HG02970 (cell line): Measurements from ENCODE around the gene SDCCAG8.

Experiments
- ATAC-seq: cut with Tn5 transposase; IDR thresholded peaks from one replicate; pipeline ENCODE4 v1.9.1; 2021; ENCODE audit warnings: mild to moderate bottlenecking, moderate library complexity, moderate number of reproducible peaks; ENCODE audit not compliant: unreplicated experiment, low FRiP score

SDCCAG8 gene

DNA sequence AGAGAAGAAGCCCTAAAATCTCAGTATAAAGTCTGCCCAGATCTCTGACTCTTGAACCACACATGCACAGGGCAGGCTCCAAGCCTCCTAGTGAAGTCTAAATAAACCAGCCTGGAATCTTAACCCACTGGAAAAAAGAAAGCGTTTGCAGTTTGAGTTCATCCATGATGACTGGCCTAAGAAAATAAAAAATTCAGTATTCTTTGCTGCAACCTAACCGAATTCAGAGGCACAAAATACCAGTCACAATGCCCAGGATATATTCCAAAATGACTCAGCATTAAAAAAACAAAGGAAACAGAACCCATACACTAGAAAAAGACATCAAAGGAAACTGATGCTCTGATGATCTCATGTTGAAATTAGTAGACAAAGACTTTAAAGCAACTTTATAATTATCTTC, 269.2 kb downstream of the SDCCAG8 start:
- ATAC-seq: no peak

DNA sequence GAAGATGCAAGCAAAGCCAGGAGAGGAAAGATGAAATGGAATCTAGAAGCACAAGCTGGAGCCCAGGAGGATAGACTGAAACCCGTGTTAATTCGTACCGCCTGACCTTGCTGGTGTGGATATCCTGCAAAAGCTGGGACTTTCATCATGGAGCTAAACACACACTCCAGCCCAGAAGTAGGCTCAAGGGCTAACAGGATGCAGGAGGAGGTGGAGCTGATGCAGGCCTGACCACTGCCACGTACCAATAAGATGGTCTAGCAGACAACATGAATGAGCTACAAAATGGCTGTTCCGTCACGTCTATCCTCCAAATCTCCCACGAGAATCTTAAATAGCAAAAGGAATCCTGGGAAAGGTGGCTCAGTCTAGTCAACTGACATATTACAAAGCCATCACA, 270.3 kb downstream of the SDCCAG8 start:
- no peak for ATAC-seq

DNA sequence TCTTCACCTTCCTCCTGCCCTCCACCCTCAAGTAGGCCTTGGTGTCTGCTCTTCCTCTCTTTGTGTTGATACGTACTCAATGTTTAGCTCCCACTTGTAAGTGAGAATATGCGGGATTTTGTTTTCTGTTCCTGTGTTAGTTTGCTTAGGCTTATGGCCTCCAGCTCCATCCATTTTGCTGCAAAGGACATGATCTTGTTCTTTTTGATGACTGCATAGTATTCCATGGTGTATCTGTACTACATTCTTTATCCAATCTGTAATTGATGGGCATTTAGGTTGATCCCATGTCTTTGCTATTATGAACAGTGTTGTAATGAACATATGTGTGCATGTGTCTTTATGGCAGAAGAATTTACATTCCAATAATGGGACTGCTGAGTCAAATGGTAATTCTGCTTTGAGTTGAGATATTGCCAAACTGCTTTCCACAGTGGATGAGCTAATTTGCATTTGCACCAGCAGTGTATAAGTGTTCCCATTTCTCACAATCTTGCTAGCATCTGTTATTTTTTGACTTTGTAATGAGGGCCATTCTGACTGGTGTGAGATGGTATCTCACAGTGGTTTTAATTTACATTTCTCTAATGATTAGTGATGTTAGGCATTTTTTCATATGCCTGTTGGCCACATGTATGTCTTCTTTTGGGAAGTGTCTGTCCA, 272.7 kb downstream of the SDCCAG8 start:
- ATAC-seq: no peak

DNA sequence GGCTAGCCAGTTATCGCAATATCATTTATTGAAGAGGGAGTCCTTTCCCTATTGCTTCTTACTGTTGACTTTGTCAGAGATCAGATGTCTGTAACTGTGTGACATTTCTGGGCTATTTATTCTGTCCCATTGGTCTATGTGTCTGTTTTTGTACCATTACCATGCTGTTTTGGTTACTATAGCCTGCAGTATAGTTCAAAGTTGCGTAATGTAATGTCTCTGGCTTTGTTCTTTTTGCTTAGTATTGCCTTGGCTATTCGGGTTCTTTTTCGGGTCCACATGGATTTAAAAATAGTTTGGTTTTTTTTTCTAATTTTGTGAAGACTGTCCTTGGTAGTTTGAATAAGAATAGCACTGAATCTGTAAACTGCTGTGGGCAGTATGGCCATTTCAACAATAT, 273.7 kb downstream of the SDCCAG8 start:
- no peak for ATAC-seq

DNA sequence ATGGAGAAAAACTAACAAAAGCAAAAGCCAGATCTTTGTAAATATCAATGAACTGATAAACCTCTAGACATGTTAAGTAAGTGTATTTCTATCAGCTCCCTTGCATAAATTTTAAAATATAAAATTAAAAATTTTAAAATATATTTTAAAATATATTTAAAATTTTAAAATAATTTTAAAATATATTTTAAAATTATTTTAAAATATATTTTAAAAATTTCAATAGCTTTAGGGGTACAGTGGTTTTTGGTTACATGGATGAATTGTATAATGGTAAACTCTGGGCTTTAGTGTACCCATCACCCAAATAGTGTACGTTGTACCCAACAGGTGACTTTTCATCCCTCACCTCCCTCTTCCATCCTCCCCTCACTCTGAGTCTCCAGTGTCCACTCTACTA, 279.2 kb downstream of the SDCCAG8 start:
- ATAC-seq: no peak

DNA sequence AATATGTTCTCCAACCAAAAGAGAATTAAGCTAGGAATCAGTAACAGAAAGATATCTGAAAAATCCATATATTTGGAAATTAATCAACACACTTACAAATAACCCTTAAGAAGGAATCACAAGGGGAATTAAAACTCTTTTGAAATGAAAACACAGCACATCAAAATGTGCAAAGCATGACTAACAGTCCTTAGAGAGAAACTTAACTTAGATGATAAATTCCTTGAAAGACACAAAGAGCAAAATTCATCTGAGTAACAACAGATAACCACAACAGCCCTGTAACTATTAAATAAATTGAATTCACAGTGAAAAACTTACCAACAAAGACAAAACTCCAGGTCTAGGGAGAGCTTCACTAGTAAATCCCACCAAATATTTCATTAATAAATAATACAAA, 283.8 kb downstream of the SDCCAG8 start:
- ATAC-seq: no peak

DNA sequence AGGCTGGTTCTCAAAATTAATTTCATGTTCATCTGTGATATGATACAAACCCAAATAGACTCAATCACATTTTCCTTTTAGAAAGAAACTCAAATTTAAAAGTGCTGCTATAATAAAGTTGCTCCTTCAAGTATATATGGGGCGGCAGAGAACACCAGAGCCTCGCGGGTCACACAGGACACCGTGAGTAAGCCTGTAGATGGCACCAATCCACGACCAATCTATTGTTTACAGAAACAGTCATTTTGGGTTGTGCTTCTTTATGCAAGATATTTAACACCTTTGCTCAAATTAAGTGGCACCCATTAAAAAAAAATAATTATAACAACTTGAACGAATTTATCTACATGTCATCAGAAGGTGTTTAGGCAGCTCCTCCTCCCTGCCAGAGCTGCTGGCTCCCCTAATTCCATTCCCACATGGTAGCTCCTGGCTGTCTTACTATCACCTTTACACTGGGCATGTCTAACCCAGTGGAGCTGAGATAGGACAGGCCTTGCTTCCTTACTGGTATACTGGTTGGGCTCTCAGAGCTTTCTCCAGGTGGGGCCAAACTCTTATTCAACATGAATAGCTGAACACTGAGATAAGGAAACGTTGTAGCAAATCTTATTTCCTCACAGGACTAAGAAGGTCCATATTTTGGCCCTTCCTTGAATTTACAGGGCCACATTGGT, 287.0 kb downstream of the SDCCAG8 start:
- ATAC-seq: no peak

DNA sequence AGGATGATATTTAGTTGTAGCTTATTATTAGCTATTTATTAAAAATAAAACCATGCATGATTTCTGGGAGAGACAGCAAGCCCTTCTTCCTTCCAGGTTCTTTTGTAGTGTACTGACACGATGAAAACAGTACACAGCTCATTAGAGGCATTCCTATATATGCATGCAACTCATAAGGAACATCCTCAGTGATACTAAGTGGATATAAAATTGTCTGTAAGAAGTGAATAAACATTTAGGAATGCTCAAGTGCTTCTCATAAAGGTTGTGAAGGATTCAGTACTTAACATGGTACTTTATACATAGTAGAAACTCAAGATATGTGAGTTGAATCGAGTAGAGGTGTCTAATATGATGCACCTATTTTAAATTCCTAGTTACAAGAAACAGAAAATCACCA, 287.7 kb downstream of the SDCCAG8 start:
- no peak for ATAC-seq

DNA sequence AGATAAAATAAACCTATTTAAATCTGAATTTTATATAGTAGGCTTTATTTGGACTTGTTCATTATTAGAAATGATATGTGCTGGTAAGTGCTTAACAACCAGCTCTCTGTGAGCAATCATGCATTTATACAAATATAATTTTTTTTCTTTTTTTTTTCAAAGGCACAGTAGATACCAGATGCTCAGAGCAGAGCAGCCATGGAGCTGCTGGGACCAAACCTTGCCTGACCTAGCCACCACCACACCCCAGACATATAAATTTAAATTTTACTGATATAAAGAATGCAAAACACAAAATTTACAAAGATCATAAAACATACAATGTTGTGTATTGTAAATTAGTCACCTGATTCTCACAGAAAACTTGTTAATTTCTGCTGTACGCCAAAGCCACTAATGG, 290.6 kb downstream of the SDCCAG8 start:
- no peak for ATAC-seq

DNA sequence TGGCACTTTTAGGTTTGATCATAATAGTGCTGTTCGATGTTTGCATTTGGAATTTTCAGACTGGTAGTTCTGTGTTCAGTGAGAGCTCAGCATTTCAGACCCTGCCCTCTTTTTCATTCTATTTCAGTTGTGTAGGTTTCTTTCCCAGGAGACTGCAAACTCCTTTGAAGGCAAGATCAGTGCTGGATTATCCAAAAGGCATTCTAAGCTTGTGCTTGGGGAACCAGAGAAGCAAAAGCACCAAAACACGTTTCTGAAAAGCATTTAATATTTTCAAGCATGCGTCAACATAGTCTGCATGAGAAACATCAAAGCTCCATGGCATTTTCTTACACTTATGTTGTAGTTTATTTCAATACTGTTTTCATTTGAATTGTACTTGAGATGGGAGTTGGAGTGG, 292.1 kb downstream of the SDCCAG8 start:
- ATAC-seq: no peak

DNA sequence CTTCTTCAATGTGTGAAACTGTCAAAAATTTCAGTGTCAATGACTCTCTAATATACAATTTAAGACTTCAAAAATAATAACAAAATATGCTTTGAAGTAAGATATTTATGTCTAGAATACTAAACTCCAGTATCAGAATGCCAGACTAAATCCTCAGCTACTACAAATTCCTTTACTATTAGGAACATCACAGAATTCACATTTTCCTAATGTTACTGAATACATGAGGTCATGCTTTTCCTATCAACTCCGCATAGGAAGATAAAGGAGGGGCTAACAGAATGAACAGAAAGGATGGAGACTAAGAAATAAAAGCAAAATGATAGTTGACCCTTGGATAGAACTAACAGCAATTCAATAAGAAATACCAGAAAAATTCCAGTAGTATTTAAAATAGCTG, 292.7 kb downstream of the SDCCAG8 start:
- no peak for ATAC-seq

DNA sequence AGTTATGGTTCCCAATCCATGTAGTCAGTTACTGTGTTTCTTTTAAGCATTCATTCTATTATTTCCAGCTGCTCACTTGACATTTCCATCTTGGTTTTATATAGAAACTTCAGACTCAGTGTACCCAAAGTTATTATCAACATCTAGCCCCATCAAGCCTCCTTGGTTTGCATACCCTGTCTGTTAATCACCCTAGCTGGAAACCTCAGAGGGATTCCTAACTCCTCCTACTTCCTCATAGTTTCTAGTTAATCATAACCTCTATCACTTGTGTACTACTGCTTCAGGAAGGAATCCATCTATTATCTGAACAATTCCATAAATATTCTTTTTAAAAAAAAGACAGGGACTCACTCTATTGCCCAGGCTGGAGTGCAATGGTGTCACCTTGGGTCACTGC, 293.3 kb downstream of the SDCCAG8 start:
- ATAC-seq: no peak
